Gastrocnemius medialis (tissue), 4 donors: ENCODE data around the gene WTAP.

Experiments
- POLR2A ChIP-seq, 2 donors: fragments of 450-650 bp; IDR thresholded peaks; one replicate each; pipeline ENCODE4 v1.6.1; 2017; ENCODE audit warnings: antibody characterized with exemption in 2 of 2, mild to moderate bottlenecking in 2 of 2, moderate library complexity in 2 of 2
- TF ChIP-seq, protein P1 (sequence below), 5 experiments: fragments of 450-650 bp in 3 of 5; fragments of 200-600 bp in 2 of 5; sonication (generic) in 2 of 5; IDR thresholded peaks in 4 of 5; conservative IDR thresholded peaks in 1 of 5; 1 replicate in 4 of 5; 2 replicates in 1 of 5; pipeline ENCODE4 v1.5.1; 2016 to 2019; ENCODE audit warnings: antibody characterized with exemption in 5 of 5, mild to moderate bottlenecking in 3 of 5, moderate library complexity in 3 of 5

DNA sequence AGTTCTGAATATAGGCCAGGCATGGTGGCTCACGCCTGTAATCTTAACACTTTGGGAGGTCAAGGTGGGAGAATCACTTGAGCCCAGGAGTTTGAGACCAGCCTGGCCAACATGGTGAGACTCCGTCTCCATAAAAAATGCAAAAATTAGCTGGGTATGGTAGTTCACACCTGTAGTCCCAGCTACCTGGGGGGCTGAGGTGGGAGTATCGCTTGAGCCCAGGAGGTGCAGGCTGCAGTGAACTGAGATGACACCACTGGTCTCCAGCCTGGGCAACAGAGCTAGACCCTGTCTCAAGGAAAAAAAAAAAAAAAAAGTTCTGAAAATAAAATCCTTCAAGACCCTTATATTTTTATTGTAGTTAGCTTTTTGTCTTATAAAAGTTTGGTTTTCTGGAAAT lies 11.7 kb upstream of the WTAP start:
- TF ChIP-seq, protein P1, sequence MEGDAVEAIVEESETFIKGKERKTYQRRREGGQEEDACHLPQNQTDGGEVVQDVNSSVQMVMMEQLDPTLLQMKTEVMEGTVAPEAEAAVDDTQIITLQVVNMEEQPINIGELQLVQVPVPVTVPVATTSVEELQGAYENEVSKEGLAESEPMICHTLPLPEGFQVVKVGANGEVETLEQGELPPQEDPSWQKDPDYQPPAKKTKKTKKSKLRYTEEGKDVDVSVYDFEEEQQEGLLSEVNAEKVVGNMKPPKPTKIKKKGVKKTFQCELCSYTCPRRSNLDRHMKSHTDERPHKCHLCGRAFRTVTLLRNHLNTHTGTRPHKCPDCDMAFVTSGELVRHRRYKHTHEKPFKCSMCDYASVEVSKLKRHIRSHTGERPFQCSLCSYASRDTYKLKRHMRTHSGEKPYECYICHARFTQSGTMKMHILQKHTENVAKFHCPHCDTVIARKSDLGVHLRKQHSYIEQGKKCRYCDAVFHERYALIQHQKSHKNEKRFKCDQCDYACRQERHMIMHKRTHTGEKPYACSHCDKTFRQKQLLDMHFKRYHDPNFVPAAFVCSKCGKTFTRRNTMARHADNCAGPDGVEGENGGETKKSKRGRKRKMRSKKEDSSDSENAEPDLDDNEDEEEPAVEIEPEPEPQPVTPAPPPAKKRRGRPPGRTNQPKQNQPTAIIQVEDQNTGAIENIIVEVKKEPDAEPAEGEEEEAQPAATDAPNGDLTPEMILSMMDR (IDR thresholded peaks at IDR 0.05 in 4 of 5, conservative IDR thresholded peaks at IDR 0.05 in 1 of 5) = no peak
- no peak for TF ChIP-seq POLR2A (IDR thresholded peaks at IDR 0.05)
